GM12878 (cell line): ENCODE measurements around the gene FBLN1. TPM values are rescaled to one million over a fixed set of nuclear protein-coding genes. Genes with fewer than 3 reads are reported as not detected.

Experiments used
- ATAC-seq: fragments of 200-7000 bp; cut with Tn5 transposase; 3 replicates; pipeline ENCODE4 v1.9.1; 2020; ENCODE audit warnings: mild to moderate bottlenecking, moderate library complexity
- BruUV-seq: library from RNA; stranded (reverse); fragments of 400-500 nt; replicated peaks from 2 replicates; lab custom pipeline; 2021; lab: Mats Ljungman, UMichigan
- CTCF ChIA-PET: fragments of 300-600 bp; sonication (Branson Sonifier 250); formaldehyde crosslinking; extraction: SDS; loops from one replicate; lab custom pipeline; 2021; ENCODE audit warnings: inconsistent platforms; lab: Yijun Ruan, JAX
- POLR2A ChIA-PET: fragments of 350-600 bp; formaldehyde crosslinking; extraction: SDS; loops from one replicate; lab custom pipeline; 2021; ENCODE audit warnings: inconsistent platforms; lab: Charles Lee
- RAD21 ChIA-PET: fragments of 300-600 bp; sonication (Branson Sonifier 250); formaldehyde crosslinking; loops from one replicate; lab custom pipeline; 2023; ENCODE audit warnings: antibody characterized with exemption; ENCODE audit not compliant: unreplicated experiment; lab: Charles Lee
- SMC1A ChIA-PET: fragments of 300-600 bp; sonication (Branson Sonifier 250); formaldehyde crosslinking; loops from one replicate; lab custom pipeline; 2023; ENCODE audit not compliant: unreplicated experiment, uncharacterized antibody; lab: Charles Lee
- DNase-seq: peaks from one replicate; pipeline ENCODE4 v3.0.0-alpha.2; 2011; ENCODE audit warnings: low read depth, low spot score
- FAIRE-seq: peaks from 3 replicates; lab custom pipeline; 2011; peaks lifted over from hg19 to GRCh38; lab: Jason Lieb, UNC
- H2AFZ ChIP-seq: 2 replicates; pipeline ENCODE4 v1.6.0; 2011; ENCODE audit warnings: low read depth, low read length, control low read depth; ENCODE audit not compliant: control insufficient read depth
- H3K27ac ChIP-seq: 2 replicates; pipeline ENCODE4 v1.5.1; 2011; ENCODE audit warnings: control low read depth; ENCODE audit not compliant: control insufficient read depth, insufficient read depth
- H3K27me3 ChIP-seq, 2 experiments: replicated peaks in 1 of 2; 2 replicates each; pipeline versions ENCODE4 v1.6.0 to v1.6.1; 2011; ENCODE audit warnings: low read length in 1 of 2; ENCODE audit not compliant: control insufficient read depth in 2 of 2, insufficient read depth in 2 of 2
- H3K36me3 ChIP-seq, 2 experiments: 2 replicates each; pipeline ENCODE4 v1.5.1; 2011; ENCODE audit warnings: low read length in 1 of 2; ENCODE audit not compliant: control insufficient read depth in 2 of 2, insufficient read depth in 2 of 2
- H3K4me1 ChIP-seq: 2 replicates; pipeline ENCODE4 v1.6.1; 2011; ENCODE audit warnings: mild to moderate bottlenecking, low read length, moderate library complexity, mixed read lengths; ENCODE audit not compliant: control insufficient read depth, insufficient read depth
- H3K4me2 ChIP-seq: 2 replicates; pipeline ENCODE4 v1.6.0; 2011; ENCODE audit warnings: control low read depth; ENCODE audit not compliant: control insufficient read depth, insufficient read depth
- H3K4me3 ChIP-seq: fragments of 200-600 bp; sonication (generic); 2 replicates; pipeline ENCODE4 v1.5.1; 2016
- H3K79me2 ChIP-seq: 2 replicates; pipeline ENCODE4 v1.6.0; 2011; ENCODE audit warnings: low read length; ENCODE audit not compliant: control insufficient read depth, insufficient read depth
- H3K9ac ChIP-seq: 2 replicates; pipeline ENCODE4 v1.8.0; 2011; ENCODE audit warnings: low read length, control low read depth, mixed read lengths; ENCODE audit not compliant: control insufficient read depth, insufficient read depth
- H3K9me3 ChIP-seq: replicated peaks from 3 replicates; pipeline ENCODE4 v1.5.1; 2011; ENCODE audit warnings: mild to moderate bottlenecking, low read length; ENCODE audit not compliant: control insufficient read depth, insufficient read depth
- H4K20me1 ChIP-seq: 2 replicates; pipeline ENCODE4 v1.6.0; 2011; ENCODE audit not compliant: control insufficient read depth, insufficient read depth
- BHLHE40 ChIP-seq, 2 experiments: fragments of 450-650 bp in 1 of 2; IDR thresholded peaks; 2 replicates each; pipeline ENCODE4 v1.6.1; 2011 to 2017; ENCODE audit warnings: low read depth in 2 of 2, borderline replicate concordance in 1 of 2, improper control_type of control experiment in 1 of 2, low read length in 1 of 2, mild to moderate bottlenecking in 1 of 2
- EP300 ChIP-seq, 2 experiments: fragments of 150-350 bp in 1 of 2; IDR thresholded peaks; 2 replicates each; pipeline ENCODE4 v1.6.1; 2011 to 2012; ENCODE audit warnings: low read depth in 2 of 2, low read length in 2 of 2, borderline replicate concordance in 1 of 2, improper control_type of control experiment in 1 of 2, inconsistent platforms in 1 of 2; ENCODE audit not compliant: control insufficient read depth in 1 of 2
- GATAD2B ChIP-seq: fragments of 450-650 bp; conservative IDR thresholded peaks from 2 replicates; pipeline ENCODE4 v1.6.1; 2017; ENCODE audit warnings: low read depth, mild to moderate bottlenecking, moderate library complexity
- JUNB ChIP-seq: IDR thresholded peaks from 2 replicates; pipeline ENCODE4 v1.6.1; 2016; ENCODE audit warnings: antibody characterized with exemption, mild to moderate bottlenecking
- LARP7 ChIP-seq: fragments of 450-650 bp; IDR thresholded peaks from 2 replicates; pipeline ENCODE4 v1.6.1; 2017; ENCODE audit warnings: mild to moderate bottlenecking
- NFXL1 ChIP-seq: fragments of 450-650 bp; IDR thresholded peaks from 2 replicates; pipeline ENCODE4 v1.6.1; 2017; ENCODE audit warnings: antibody characterized with exemption, mild to moderate bottlenecking, borderline replicate concordance
- POLR2AphosphoS5 ChIP-seq: IDR thresholded peaks from 2 replicates; pipeline ENCODE4 v1.6.1; 2011; ENCODE audit warnings: mild to moderate bottlenecking, low read length, inconsistent platforms
- RB1 ChIP-seq: fragments of 450-650 bp; formaldehyde crosslinking; IDR thresholded peaks from 2 replicates; pipeline ENCODE4 v1.6.1; 2017; ENCODE audit warnings: mild to moderate bottlenecking, borderline replicate concordance
- SIX5 ChIP-seq: IDR thresholded peaks from 2 replicates; pipeline ENCODE4 v1.6.1; 2011; ENCODE audit warnings: mild to moderate bottlenecking, low read depth, low read length, moderate library complexity; ENCODE audit not compliant: severe bottlenecking
- SMARCA5 ChIP-seq: fragments of 450-650 bp; IDR thresholded peaks from 2 replicates; pipeline ENCODE4 v1.6.1; 2017; ENCODE audit warnings: mild to moderate bottlenecking
- SP1 ChIP-seq: IDR thresholded peaks from one replicate; pipeline ENCODE4 v1.6.1; 2011; ENCODE audit warnings: low read depth, low read length
- SREBF1 ChIP-seq: IDR thresholded peaks from 2 replicates; pipeline ENCODE4 v1.6.1; 2012; ENCODE audit warnings: mild to moderate bottlenecking, low read length
- WGBS: methylation state at CpG from one replicate; pipeline ENCODE4 v1.1.6; 2016; ENCODE audit warnings: low lambda C conversion rate; ENCODE audit not compliant: insufficient replicate concordance, insufficient coverage; ENCODE audit errors: missing lambda C conversion rate; 5-methylcytosine and 5-hydroxymethylcytosine counted together
- in situ Hi-C: fragments of 300-500 bp; cut with MboI; formaldehyde crosslinking; loops from 9 replicates; pipeline ENCODE4 v1.14.3; 2018; ENCODE audit warnings: mixed read lengths
- intact Hi-C: fragments of 100-400 bp; cut with micrococcal nuclease; formaldehyde crosslinking; loops from one replicate; pipeline ENCODE4 v1.14.2; 2022; ENCODE audit not compliant: unreplicated experiment
- polyA plus RNA-seq, 11 experiments: library from polyadenylated mRNA; depleted of rRNA in 4 of 11; unstranded in 6 of 11; stranded (reverse) in 5 of 11; fragments of >200 nt; fragmentation: Nextera tagmentation in 4 of 11; fragmentation: Illumina TruSeq in 1 of 11; extraction: Ambion mirVana in 4 of 11; extraction: Trizol in 1 of 11; gene quantifications; 1 replicate in 1 of 11; 2 replicates in 10 of 11; pipeline versions ENCODE4 v1.2.1 to v1.2.3, GENCODE V29; 2011 to 2016; ENCODE audit warnings: inconsistent platforms in 2 of 11, missing spikeins in 2 of 11, low read depth in 1 of 11
- total RNA-seq, 4 experiments: library from RNA; depleted of rRNA in 3 of 4; stranded (reverse); fragments of >200 nt in 3 of 4; fragmentation: Illumina TruSeq in 1 of 4; extraction: Trizol in 1 of 4; gene quantifications; 2 replicates each; pipeline versions ENCODE4 v1.2.1 to v1.2.3, GENCODE V29; 2013 to 2021
- TF ChIP-seq, protein P1 (sequence below): fragments of 450-650 bp; IDR thresholded peaks from 2 replicates; pipeline ENCODE4 v1.6.1; 2017; ENCODE audit warnings: antibody characterized with exemption, mild to moderate bottlenecking, moderate library complexity
- TF ChIP-seq, protein P2 (sequence below): fragments of 450-650 bp; IDR thresholded peaks from 2 replicates; pipeline ENCODE4 v1.6.1; 2017; ENCODE audit warnings: mild to moderate bottlenecking
- TF ChIP-seq, protein P3 (sequence below): fragments of 150-350 bp; IDR thresholded peaks from 2 replicates; pipeline ENCODE4 v1.6.1; 2016; ENCODE audit warnings: low read depth, low read length

The FBLN1 gene
- total and polyA plus RNA-seq, 10 of the 15 experiments (the other 5 are each of a cell fraction or from before 2014, with no cell fraction given): 0.20 to 0.51 TPM; not detected in 8

DNA sequence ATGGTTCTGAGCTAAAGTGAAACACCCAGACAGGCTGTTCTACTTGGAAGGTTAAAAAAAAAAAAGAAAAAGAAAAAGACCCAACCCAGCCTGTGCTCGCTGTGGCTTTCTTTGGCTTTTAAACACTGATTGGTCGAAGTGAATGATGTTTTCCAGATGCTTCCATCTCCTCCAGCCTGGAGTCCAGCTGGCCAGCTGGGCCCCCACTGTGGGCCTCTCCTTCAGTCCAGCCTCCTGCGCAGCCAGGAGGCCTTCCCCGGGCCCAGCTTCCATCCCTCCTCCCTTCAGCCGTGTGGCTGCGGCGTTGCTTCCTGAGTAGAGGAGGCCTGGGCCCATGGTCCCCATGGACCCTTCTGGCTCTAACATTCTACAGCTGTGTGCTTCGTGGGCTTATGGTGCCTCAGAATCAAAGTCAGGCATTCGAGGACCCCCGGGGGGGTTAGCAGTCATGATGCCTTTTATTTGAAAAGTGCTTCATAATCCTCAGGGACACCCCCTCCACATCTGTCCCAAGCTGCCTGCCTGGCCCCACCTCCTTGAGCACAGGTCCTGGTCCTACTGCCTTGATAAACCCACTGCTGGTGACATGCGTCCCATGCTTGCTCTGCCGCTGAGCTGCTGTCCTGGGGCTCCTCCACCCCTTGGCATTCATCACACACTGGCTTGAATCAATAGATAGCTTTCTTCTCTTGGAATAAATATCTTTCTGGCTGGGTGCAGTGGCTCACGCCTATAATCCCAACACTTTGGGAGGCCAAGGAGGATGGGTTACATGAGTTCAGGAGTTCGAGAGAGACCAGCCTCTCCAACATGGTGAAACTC, 42.2 kb upstream of the FBLN1 start:
- Histone ChIP-seq H2AFZ (no peak overlapping the region), H3K79me2 (no peaks in the 10 kb centered on the region), H3K27ac (no peak overlapping the region), H3K9ac (no peak overlapping the region), H4K20me1 (no peaks in the 10 kb centered on the region), H3K36me3 (no peaks in the 10 kb centered on the region), H3K4me3 (no peak overlapping the region), H3K27me3 (no peaks in the 10 kb centered on the region; a peak in 2 of 4 replicates), H3K4me2 (no peak overlapping the region), H3K4me1 (no peaks in the 10 kb centered on the region), H3K9me3 (no peaks in the 10 kb centered on the region; the same call in 2 of the 3 replicates)
- no peak for FAIRE-seq
- in situ Hi-C loops: no loop called here
- RAD21 ChIA-PET: no interaction called here
- no peak for ATAC-seq
- SMC1A ChIA-PET: no interaction called here
- BruUV-seq: no TSS peak
- WGBS: 38% methylated on average over 14 of the region's 14 CpGs
- POLR2A ChIA-PET: interaction anchor here (0.5 kb wide), 1 partner anchor 22 kb away, joined by 3 read pairs; no protein-coding TSS in a partner anchor
- TF ChIP-seq GATAD2B: no peak
- TF ChIP-seq, protein P1, sequence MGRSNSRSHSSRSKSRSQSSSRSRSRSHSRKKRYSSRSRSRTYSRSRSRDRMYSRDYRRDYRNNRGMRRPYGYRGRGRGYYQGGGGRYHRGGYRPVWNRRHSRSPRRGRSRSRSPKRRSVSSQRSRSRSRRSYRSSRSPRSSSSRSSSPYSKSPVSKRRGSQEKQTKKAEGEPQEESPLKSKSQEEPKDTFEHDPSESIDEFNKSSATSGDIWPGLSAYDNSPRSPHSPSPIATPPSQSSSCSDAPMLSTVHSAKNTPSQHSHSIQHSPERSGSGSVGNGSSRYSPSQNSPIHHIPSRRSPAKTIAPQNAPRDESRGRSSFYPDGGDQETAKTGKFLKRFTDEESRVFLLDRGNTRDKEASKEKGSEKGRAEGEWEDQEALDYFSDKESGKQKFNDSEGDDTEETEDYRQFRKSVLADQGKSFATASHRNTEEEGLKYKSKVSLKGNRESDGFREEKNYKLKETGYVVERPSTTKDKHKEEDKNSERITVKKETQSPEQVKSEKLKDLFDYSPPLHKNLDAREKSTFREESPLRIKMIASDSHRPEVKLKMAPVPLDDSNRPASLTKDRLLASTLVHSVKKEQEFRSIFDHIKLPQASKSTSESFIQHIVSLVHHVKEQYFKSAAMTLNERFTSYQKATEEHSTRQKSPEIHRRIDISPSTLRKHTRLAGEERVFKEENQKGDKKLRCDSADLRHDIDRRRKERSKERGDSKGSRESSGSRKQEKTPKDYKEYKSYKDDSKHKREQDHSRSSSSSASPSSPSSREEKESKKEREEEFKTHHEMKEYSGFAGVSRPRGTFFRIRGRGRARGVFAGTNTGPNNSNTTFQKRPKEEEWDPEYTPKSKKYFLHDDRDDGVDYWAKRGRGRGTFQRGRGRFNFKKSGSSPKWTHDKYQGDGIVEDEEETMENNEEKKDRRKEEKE: no peak
- no peak for TF ChIP-seq POLR2AphosphoS5
- no peak for TF ChIP-seq RB1
- no peak for TF ChIP-seq SREBF1
- no peak for TF ChIP-seq SIX5
- TF ChIP-seq, protein P2, sequence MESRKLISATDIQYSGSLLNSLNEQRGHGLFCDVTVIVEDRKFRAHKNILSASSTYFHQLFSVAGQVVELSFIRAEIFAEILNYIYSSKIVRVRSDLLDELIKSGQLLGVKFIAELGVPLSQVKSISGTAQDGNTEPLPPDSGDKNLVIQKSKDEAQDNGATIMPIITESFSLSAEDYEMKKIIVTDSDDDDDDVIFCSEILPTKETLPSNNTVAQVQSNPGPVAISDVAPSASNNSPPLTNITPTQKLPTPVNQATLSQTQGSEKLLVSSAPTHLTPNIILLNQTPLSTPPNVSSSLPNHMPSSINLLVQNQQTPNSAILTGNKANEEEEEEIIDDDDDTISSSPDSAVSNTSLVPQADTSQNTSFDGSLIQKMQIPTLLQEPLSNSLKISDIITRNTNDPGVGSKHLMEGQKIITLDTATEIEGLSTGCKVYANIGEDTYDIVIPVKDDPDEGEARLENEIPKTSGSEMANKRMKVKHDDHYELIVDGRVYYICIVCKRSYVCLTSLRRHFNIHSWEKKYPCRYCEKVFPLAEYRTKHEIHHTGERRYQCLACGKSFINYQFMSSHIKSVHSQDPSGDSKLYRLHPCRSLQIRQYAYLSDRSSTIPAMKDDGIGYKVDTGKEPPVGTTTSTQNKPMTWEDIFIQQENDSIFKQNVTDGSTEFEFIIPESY: no peak
- TF ChIP-seq, protein P3, sequence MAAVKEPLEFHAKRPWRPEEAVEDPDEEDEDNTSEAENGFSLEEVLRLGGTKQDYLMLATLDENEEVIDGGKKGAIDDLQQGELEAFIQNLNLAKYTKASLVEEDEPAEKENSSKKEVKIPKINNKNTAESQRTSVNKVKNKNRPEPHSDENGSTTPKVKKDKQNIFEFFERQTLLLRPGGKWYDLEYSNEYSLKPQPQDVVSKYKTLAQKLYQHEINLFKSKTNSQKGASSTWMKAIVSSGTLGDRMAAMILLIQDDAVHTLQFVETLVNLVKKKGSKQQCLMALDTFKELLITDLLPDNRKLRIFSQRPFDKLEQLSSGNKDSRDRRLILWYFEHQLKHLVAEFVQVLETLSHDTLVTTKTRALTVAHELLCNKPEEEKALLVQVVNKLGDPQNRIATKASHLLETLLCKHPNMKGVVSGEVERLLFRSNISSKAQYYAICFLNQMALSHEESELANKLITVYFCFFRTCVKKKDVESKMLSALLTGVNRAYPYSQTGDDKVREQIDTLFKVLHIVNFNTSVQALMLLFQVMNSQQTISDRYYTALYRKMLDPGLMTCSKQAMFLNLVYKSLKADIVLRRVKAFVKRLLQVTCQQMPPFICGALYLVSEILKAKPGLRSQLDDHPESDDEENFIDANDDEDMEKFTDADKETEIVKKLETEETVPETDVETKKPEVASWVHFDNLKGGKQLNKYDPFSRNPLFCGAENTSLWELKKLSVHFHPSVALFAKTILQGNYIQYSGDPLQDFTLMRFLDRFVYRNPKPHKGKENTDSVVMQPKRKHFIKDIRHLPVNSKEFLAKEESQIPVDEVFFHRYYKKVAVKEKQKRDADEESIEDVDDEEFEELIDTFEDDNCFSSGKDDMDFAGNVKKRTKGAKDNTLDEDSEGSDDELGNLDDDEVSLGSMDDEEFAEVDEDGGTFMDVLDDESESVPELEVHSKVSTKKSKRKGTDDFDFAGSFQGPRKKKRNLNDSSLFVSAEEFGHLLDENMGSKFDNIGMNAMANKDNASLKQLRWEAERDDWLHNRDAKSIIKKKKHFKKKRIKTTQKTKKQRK: no peak
- TF ChIP-seq SMARCA5: no peak
- TF ChIP-seq BHLHE40 (IDR thresholded peaks at IDR 0.05; ENCODE audit: borderline replicate concordance in 1 of 2, low read depth in 2 of 2, low read length in 1 of 2): no peak
- TF ChIP-seq SP1: no peak
- no peak for TF ChIP-seq JUNB
- no peak for TF ChIP-seq NFXL1
- TF ChIP-seq LARP7: no peak
- TF ChIP-seq EP300 (IDR thresholded peaks at IDR 0.05; ENCODE audit: borderline replicate concordance in 1 of 2, control insufficient read depth in 1 of 2, low read depth in 2 of 2, low read length in 2 of 2): no peak
- DNase-seq: no peak
- intact Hi-C loops: no loop called here
- CTCF ChIA-PET: no interaction called here
